ENCODE data around the gene LTBP4. TPM values are rescaled to one million over a fixed set of nuclear protein-coding genes. Genes with fewer than 3 reads are reported as not detected.
"Not testable (repeated sequence)": the region's sequence is repeated elsewhere in the genome, so short reads cannot be mapped to it uniquely, and the experiment has no call there.

Gene LTBP4
- total RNA-seq, 1 donor from 2014 or later = 25.3 TPM

GRCh38 chr19:40624369-40625153 is 23.4 kb downstream of the LTBP4 start:
- not testable (repeated sequence) for DNase-seq (ENCODE audit: low spot score in 2 of 2); FAIRE-seq

- FAIRE-seq = no peak
- DNase-seq (ENCODE audit: low spot score in 2 of 2) = no peak
Measured at GRCh38 chr19:40625406-40626120, 24.4 kb downstream of the LTBP4 start.

GRCh38 chr19:40626918-40627317 is 25.7 kb downstream of the LTBP4 start:
- FAIRE-seq (no peak), DNase-seq (ENCODE audit: low spot score in 2 of 2) (no peak)

- DNase-seq (ENCODE audit: low spot score in 2 of 2) (no peak), FAIRE-seq (no peak)
Measured at GRCh38 chr19:40627486-40628279, 26.5 kb downstream of the LTBP4 start.

DNA sequence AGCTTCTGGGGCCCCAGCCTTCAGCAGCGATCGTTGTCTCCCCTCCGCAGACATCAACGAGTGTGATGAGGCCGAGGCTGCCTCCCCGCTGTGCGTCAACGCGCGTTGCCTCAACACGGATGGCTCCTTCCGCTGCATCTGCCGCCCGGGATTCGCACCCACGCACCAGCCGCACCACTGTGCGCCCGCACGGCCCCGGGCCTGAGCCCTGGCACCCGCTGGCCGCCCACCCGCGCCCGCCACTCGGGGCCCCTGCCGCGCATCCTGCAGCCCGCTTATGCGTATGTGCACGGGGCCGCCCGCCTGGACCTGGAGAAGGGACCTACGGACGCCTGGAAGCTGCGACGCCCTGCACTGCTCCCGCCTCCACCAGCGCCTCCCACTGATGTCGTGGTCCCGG is 28.2 kb downstream of the LTBP4 start:
- DNase-seq (ENCODE audit: low spot score in 2 of 2) (no peak), FAIRE-seq (no peak)

DNA sequence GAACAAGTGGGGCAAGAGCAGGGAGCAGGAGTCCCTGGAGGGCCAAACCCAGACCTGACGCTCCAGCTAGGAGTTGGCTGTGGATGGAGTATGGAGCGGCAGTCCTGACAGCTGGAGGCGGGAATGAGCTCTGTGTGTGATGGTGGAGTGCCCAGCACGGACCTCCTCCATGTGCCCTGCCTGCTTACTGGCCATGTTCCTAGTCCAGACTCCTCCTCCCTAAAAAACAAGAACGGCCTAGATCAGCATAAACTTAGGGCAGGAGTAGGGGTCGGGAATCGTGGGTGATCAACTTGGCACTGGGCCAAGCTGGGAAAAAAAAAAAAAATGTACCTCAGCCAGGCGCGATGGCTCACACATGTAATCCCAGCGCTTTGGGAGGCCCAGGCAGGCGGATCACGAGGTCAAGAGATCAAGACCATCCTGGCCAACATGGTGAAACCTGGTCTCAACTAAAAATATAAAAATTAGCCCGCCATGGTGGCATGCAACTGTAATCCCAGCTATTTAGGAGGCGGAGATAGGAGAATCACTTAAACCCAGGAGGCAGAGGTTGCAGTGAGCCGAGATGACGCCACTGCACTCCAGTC is 29.5 kb downstream of the LTBP4 start:
- DNase-seq (ENCODE audit: low spot score in 2 of 2) (no peak), FAIRE-seq (no peak)

DNA sequence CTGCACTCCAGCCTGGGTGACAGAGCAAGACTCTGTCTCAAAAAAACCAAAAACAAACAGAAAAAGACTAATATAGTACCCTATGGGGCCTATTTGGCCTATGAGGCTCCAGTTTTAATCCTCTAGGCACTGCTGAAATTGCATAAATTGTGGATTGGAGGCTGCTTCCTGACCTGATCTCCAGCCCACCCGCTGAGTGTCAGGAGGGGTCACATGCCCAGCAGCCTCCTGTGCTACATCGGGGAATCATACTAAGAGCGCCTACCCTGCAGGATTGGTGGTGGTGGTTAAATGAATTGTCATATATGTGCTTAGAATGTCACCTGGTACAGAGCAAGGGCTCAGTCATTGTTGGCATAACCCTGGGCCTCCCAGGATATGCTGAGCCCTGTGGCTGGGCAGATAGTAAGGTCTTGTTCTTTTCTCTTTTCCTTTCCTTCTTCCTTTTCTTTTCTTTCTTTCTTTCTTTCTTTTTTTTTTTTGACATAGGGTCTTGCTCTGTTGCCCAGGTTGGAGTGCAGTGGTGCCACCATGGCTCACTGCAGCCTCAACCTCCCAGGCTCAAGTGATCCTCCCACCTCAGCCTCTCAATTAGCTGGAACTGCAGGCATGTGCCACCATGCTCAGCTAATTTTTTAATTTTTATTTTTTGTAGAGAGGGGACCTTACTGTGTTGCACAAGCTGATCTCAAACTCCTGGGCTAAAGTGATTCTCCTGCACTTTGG is 31.3 kb downstream of the LTBP4 start:
- FAIRE-seq (no peak), DNase-seq (ENCODE audit: low spot score in 2 of 2) (no peak)

DNA sequence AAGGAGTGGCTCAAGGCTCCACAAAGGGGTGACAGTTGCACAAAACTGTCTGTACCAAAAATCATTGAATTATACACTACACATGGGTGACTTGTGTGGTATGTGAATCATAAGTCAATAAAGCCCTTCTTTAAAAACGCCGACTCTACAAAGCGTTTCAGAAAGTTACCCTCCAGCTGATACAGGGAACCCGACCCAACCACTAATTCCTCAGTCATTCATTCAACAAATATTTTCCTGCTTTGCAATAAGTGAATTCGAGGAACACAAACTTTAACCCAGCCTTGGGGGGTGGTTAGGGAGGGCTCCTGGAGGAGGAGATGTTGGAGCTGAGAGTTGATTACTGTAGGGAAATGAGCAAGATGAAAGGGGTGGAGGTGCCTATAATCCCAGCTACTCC is 32.0 kb downstream of the LTBP4 start:
- FAIRE-seq = no peak
- DNase-seq (ENCODE audit: low spot score in 2 of 2) = no peak

GRCh38 chr19:40638327-40638726 is 37.2 kb downstream of the LTBP4 start:
- DNase-seq (ENCODE audit: low spot score in 2 of 2) (no peak), FAIRE-seq (no peak)

DNA sequence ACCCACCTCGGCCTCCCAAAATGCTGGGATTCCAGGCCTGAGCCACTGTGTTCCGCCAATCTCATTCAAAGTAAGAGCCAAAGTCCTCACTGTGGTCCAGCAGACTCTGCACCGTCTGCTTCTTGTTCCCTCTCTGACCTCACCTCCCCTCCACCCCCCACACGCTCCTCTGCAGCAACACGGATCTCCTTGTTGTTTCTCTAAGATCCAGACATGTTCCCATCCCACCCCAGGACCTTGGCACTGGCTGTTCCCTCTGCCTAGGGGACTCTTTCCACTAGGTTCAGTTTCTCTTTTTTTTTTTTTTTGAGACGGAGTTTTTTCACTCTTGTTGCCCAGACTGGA is 38.4 kb downstream of the LTBP4 start:
- no peak for FAIRE-seq

GRCh38 chr19:40640744-40641143 is 39.6 kb downstream of the LTBP4 start:
- no peak for DNase-seq (ENCODE audit: low spot score in 2 of 2)
- FAIRE-seq = no peak

More for the DNA sequence above, 38.4 kb downstream of the LTBP4 start:
- DNase-seq (ENCODE audit: low spot score in 2 of 2) = no peak

DNA sequence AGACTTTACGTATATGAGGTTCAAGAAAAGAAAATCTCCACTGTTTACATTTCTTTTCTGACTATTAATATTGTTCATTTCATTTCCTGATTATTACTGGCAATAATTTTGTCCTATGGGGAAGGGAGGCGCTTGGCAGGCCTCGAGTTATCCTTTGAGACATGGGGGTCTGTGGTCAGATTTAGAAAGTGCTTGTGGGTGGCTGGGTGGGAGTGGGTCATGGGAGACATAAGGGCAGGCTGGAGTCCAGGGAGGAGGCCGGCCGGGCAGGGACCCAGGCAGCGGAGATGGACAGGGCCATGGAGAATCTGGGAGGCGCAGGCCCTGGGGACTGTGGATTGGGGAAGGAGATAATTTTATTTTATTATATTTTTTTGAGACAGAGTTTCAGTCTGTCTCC is 40.1 kb downstream of the LTBP4 start:
- FAIRE-seq (no peak), DNase-seq (ENCODE audit: low spot score in 2 of 2) (no peak)

GRCh38 chr19:40642051-40642706 is 41.0 kb downstream of the LTBP4 start:
- no peak for FAIRE-seq
- no peak for DNase-seq (ENCODE audit: low spot score in 2 of 2)

- FAIRE-seq (no peak), DNase-seq (ENCODE audit: low spot score in 2 of 2) (no peak)
Measured at GRCh38 chr19:40642757-40643305, 41.7 kb downstream of the LTBP4 start.

DNA sequence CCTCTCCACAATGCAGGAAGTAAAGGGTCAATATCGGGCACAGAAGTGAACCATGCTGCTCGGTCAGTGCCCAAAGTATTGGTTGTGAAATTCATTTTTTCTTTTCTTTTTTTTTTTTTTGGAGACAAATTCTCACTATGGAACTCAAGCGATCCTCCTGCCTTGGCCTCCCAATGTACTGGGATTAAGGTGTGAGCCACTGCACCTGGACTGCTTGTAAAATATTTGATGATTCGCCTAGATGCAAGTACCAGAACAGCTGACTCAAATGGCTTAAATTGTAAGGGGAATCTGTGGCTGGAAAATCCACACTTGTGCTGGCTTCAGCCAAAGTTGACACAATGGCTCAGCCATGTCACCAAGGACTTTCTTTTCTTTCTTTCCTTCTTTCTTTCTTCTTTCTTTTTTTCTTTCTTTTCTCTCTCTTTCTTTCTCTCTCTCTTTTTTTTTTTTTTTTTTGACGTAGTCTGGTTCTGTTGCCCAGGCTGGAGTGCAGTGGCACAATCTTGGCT is 45.6 kb downstream of the LTBP4 start:
- no peak for FAIRE-seq
- DNase-seq (ENCODE audit: low spot score in 2 of 2) = no peak

GRCh38 chr19:40649903-40650675 is 48.9 kb downstream of the LTBP4 start:
- FAIRE-seq; DNase-seq (ENCODE audit: low spot score in 2 of 2): not testable (repeated sequence)

DNA sequence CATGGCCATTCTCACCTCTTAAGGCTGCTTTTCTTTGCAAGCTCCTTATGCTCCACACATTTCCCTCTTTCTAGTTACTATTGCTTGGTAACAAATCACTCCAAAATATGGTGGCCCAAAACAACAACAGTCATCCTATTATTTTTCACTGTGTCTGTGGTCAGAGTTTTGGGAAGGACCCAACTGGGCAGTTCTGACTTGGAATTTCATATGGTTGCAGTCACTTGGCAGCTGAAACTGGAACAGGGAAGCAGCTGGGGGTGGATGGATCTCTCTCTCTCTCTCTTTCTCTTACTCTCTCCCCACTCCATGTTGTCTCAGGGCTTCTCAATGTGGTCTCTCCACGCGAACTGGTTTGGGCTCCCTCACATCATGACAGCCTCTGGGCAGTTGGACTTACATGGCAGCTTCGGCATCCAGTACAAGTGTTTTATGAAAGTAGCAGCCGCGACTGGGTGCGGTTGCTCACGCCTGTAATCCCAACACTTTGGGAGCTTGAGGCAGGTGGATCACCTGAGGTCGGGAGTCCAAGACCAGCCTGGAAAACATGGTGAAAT is 49.7 kb downstream of the LTBP4 start:
- DNase-seq (ENCODE audit: low spot score in 2 of 2) (no peak), FAIRE-seq (no peak)

GRCh38 chr19:40652303-40652702 is 51.1 kb downstream of the LTBP4 start:
- DNase-seq (ENCODE audit: low spot score in 2 of 2); FAIRE-seq: not testable (repeated sequence)
